Lung (tissue), 12 donors: ENCODE measurements around the gene ULBP3. TPM values are rescaled to one million over a fixed set of nuclear protein-coding genes. Genes with fewer than 3 reads are reported as not detected.
"Not testable (repeated sequence)": the region's sequence is repeated elsewhere in the genome, so short reads cannot be mapped to it uniquely, and the experiment has no call there.

Experiments used
- ATAC-seq: fragments of 200-7000 bp; cut with Tn5 transposase; one replicate; pipeline ENCODE4 v1.9.1; 2020; ENCODE audit warnings: moderate number of reproducible peaks; ENCODE audit not compliant: insufficient read depth, low FRiP score
- DNase-seq, 3 donors: peaks; one replicate each; pipeline ENCODE4 v3.0.0-alpha.2; 2013 to 2017
- H3K27ac ChIP-seq, 2 donors: one replicate each; pipeline ENCODE4 v1.5.1; 2013; ENCODE audit warnings: mild to moderate bottlenecking in 2 of 2, moderate library complexity in 2 of 2, control low read depth in 1 of 2, inconsistent platforms in 1 of 2, low read depth in 1 of 2, low read length in 1 of 2
- H3K27me3 ChIP-seq, 3 donors: one replicate each; pipeline ENCODE4 v1.5.1; 2013; ENCODE audit warnings: low read length in 2 of 3; ENCODE audit not compliant: control insufficient read depth in 3 of 3, insufficient read depth in 3 of 3
- H3K36me3 ChIP-seq, 4 donors: one replicate each; pipeline ENCODE4 v1.5.1; 2013; ENCODE audit warnings: low read length in 4 of 4, mild to moderate bottlenecking in 1 of 4, moderate library complexity in 1 of 4; ENCODE audit not compliant: control insufficient read depth in 4 of 4, insufficient read depth in 4 of 4
- H3K4me1 ChIP-seq, 5 donors: one replicate each; pipeline ENCODE4 v1.5.1; 2013; ENCODE audit warnings: low read length in 5 of 5, mild to moderate bottlenecking in 2 of 5, moderate library complexity in 1 of 5; ENCODE audit not compliant: control insufficient read depth in 5 of 5, insufficient read depth in 5 of 5
- H3K4me3 ChIP-seq: one replicate; pipeline ENCODE4 v1.5.1; 2013; ENCODE audit warnings: mild to moderate bottlenecking, control low read depth, moderate library complexity
- H3K9ac ChIP-seq, 2 donors: one replicate each; pipeline ENCODE4 v1.5.1; 2013; ENCODE audit warnings: low read length in 2 of 2, control low read depth in 1 of 2; ENCODE audit not compliant: insufficient read depth in 1 of 2
- H3K9me3 ChIP-seq, 4 donors: one replicate each; pipeline ENCODE4 v1.5.1; 2013; ENCODE audit warnings: low read length in 3 of 4, mild to moderate bottlenecking in 1 of 4, moderate library complexity in 1 of 4; ENCODE audit not compliant: control insufficient read depth in 4 of 4, insufficient read depth in 3 of 4
- CTCF ChIP-seq: IDR thresholded peaks from 2 replicates; pipeline ENCODE4 v1.5.1; 2012; ENCODE audit warnings: mild to moderate bottlenecking; ENCODE audit errors: control extremely low read depth, extremely low read depth
- WGBS, 2 donors: extraction: QIAGEN DNeasy Blood & Tissue Kit; methylation state at CpG; one replicate each; pipeline ENCODE4 v1.1.7; 2013; 5-methylcytosine and 5-hydroxymethylcytosine counted together
- polyA plus RNA-seq, 2 donors: library from polyadenylated mRNA; stranded (reverse); fragments of 200-250 nt; gene quantifications; one replicate each; pipeline ENCODE4 v1.2.1, GENCODE V29; 2013
- total RNA-seq, 2 donors: library from RNA; depleted of rRNA in 1 of 2; stranded (reverse); fragments of >200 nt in 1 of 2; gene quantifications; one replicate each; pipeline ENCODE4 v1.2.1, GENCODE V29; 2014 to 2021
- donor health status: control.
- donor health status: control.
- donor health status: Bipolar disorder and iron deficiency.
- donor health status: healthy.
- donor health status: DM: yes; HTN: yes; CAD: no.

ULBP3 gene
- total and polyA plus RNA-seq, 4 donors: 1.4 to 6.8 (median 3.9) TPM

DNA sequence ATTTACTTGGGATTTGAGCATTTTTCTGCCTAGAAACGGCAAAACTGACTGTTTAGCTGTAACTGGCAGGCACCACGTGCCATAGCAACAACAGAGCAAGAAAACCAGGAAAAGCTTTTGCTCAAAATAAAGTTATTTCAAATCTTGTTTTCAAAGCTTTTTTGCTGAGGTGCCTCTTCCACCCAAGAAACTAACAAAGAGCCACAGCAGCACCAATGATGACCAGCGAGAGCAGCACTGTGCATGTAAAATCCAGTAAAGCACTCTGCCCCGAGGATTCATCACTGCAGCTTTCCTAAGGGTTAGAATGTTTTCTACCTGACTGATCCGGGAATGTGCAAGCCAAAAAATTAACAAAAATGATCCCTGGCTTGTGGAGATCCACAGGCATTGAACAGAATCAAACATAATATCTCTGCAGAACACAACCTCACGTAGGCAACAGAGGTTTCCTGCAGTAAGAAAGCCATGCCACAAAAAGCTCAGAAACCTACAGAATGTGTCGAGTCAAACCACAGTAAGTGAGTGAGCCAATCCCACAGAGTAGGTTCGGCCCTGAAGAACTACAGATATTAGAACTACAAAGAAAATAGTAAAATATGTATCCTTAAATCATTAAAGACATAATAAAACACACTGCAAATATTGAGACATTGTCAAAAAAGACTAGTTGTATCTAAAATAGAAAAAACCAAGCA, 7.4 kb upstream of the ULBP3 start:
- peaks cover 0 to 4% (median 0%) of the 10 kb centered on the region in 5 donors for H3K4me1 ChIP-seq
- no peak for TF ChIP-seq CTCF
- no peak for ATAC-seq
- no peak overlapping the region for H3K4me3 ChIP-seq
- no peaks in the 10 kb centered on the region for H3K27me3 ChIP-seq
- 49 to 62% methylated on average over 8 of the region's 8 CpGs for WGBS, 2 donors
- no peaks in the 10 kb centered on the region for H3K9me3 ChIP-seq
- no peak overlapping the region for H3K9ac ChIP-seq
- DNase-seq: no peak
- no peaks in the 10 kb centered on the region for H3K36me3 ChIP-seq
- no peak overlapping the region for H3K27ac ChIP-seq

DNA sequence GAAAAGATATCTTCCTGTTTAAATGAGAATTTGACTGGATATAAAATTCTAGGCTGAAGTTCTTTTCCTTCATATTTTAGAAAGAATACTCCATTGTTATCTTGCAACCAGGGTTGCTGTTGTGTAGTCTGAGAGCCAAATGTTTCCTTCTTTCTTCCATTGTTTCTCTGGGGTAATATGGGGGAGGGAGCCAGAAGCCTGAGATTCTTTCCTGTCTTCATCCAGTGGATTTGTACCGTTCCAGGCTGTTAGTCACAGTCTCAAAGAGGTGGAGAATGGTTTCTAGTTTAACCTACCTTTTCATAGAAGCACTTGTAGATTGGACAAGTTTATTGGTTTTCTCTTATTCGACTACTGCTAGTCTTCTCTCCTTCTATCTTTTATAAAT, 6.1 kb upstream of the ULBP3 start:
- TF ChIP-seq CTCF: no peak
- Histone ChIP-seq H3K4me3 (no peak overlapping the region), H3K27ac (no peak overlapping the region), H3K9me3 (no peaks in the 10 kb centered on the region), H3K9ac (no peak overlapping the region), H3K36me3 (no peaks in the 10 kb centered on the region), H3K4me1 (peaks cover 0 to 4% (median 0%) of the 10 kb centered on the region in 5 donors), H3K27me3 (no peaks in the 10 kb centered on the region)
- 76 to 77% methylated on average over 2 of the region's 2 CpGs for WGBS, 2 donors
- no peak for DNase-seq
- no peak for ATAC-seq

GRCh38 chr6:150074396-150075033, 5.6 kb upstream of the ULBP3 start:
- 87 to 95% methylated on average over 4 of the region's 4 CpGs for WGBS, 2 donors
- H3K27ac ChIP-seq, H3K4me3 ChIP-seq, H3K4me1 ChIP-seq, H3K36me3 ChIP-seq, ATAC-seq, DNase-seq, H3K9ac ChIP-seq, H3K9me3 ChIP-seq, H3K27me3 ChIP-seq: not testable (repeated sequence)

GRCh38 chr6:150072201-150072600, 3.3 kb upstream of the ULBP3 start:
- H3K27ac ChIP-seq: no peak overlapping the region

More at GRCh38 chr6:150072201-150072600, 3.3 kb upstream of the ULBP3 start:
- peak; percentile 41 for ATAC-seq
- DNase-seq: no peak
- H3K9ac ChIP-seq: no peak overlapping the region
- H3K27me3 ChIP-seq: no peaks in the 10 kb centered on the region
- no peak for TF ChIP-seq CTCF
- no peaks in the 10 kb centered on the region for H3K9me3 ChIP-seq
- no peaks in the 10 kb centered on the region for H3K36me3 ChIP-seq
- H3K4me3 ChIP-seq: no peak overlapping the region
- 47 to 71% methylated on average over 8 of the region's 8 CpGs for WGBS, 2 donors
- peaks cover 0 to 9% (median 0%) of the 10 kb centered on the region in 5 donors for H3K4me1 ChIP-seq
